Fibroblast of pulmonary artery (primary cell): ENCODE measurements around the gene PTPRG.

ENCODE experiments used
- DNase-seq: peaks from one replicate; pipeline ENCODE4 v3.0.0-alpha.2; 2010; ENCODE audit warnings: low read depth
- H3K4me3 ChIP-seq: replicated peaks from 2 replicates; pipeline ENCODE4 v1.5.1; 2011; ENCODE audit warnings: low read depth, mild to moderate bottlenecking, control low read depth, low read length, moderate library complexity
- CTCF ChIP-seq: IDR thresholded peaks from 2 replicates; pipeline ENCODE4 v1.5.1; 2011; ENCODE audit warnings: mild to moderate bottlenecking, control low read depth, low read length, inconsistent platforms; ENCODE audit errors: missing control alignments

PTPRG gene

GRCh38 chr3:62318752-62319569, 757.6 kb downstream of the PTPRG start:
- no peak for TF ChIP-seq CTCF
- peak overlapping the region; percentile 81 for H3K4me3 ChIP-seq
- DNase-seq: peak; percentile 86

DNA sequence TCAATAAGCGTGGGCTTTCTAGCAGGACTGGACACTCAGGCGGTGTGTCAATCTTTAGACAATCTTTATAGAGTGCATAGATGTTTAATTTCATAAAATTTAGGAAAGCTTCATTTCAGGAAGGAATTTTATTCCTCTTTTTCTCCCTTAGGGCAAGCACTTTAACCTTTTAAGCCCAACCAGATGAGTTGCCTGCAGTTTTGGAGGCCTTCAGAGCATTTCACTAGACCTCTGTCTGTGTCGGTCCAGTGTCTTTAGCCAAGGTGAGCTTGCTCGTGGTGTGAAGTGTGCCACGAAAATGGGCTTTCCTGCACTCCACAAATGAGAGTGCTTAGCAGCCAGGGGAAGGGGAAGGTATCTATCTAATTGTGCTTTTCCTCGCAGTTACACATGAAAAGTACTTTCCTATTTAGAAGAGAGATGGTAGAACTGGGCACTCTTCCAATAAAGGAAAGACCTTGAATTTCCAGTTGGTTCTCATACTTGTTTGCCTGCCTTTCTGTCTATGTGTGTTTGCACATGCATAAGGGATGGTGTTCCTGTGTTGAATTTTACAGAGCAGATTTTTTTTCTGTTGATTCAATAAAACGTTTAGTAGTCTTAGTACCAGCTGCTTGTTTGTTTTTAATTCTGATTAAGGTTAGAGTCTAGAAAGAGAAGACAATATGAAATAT, 758.3 kb downstream of the PTPRG start:
- H3K4me3 ChIP-seq: peak overlapping the region; percentile 81
- TF ChIP-seq CTCF: no peak

DNA sequence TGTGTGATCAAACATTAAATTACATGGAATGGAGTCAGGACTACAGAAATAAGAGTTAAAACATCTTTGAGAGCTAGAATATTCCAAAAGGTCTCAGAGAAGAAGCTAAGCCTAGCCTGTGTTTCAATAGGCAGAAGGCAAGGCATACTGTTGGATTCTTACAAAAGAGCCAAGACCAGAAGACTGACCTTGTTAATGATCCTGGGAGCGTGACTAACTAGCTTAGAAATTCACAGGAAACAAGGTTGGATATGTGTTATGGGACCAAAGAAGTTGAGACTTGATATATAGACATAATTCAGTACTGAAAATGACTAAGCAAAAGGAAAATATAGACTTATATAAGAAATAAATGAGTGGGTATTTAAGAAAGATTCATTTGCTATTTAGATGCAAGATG, 761.9 kb downstream of the PTPRG start:
- DNase-seq: no peak
- no peak overlapping the region for H3K4me3 ChIP-seq
- no peak for TF ChIP-seq CTCF

More for the DNA sequence above, 758.3 kb downstream of the PTPRG start:
- DNase-seq: no peak

- no peak for DNase-seq
- no peak overlapping the region for H3K4me3 ChIP-seq
- TF ChIP-seq CTCF: no peak
These were observed 764.5 kb downstream of the PTPRG start for GRCh38 chr3:62325896-62326295.

- no peak overlapping the region for H3K4me3 ChIP-seq
- DNase-seq: no peak
- no peak for TF ChIP-seq CTCF
These were observed 768.6 kb downstream of the PTPRG start for GRCh38 chr3:62329971-62330370.

- TF ChIP-seq CTCF: no peak
- H3K4me3 ChIP-seq: no peak overlapping the region
- no peak for DNase-seq
These were observed 770.6 kb downstream of the PTPRG start for GRCh38 chr3:62332017-62332416.

- peak; percentile 51 for TF ChIP-seq CTCF
- no peak overlapping the region for H3K4me3 ChIP-seq
- DNase-seq: peak; percentile 43
These were observed 771.5 kb downstream of the PTPRG start for GRCh38 chr3:62332835-62333244.
